Gastroesophageal sphincter (tissue), 3 donors: ENCODE measurements around the gene TPST2.

Source experiments
- CTCF ChIP-seq, 4 experiments: fragments of 200-600 bp in 2 of 4; fragments of 450-650 bp in 2 of 4; sonication (generic) in 1 of 4; IDR thresholded peaks; one replicate each; pipeline ENCODE4 v1.5.1; 2017 to 2019; ENCODE audit warnings: antibody characterized with exemption in 4 of 4, mild to moderate bottlenecking in 2 of 4, moderate library complexity in 2 of 4
- POLR2AphosphoS5 ChIP-seq: sonication (generic); formaldehyde crosslinking; IDR thresholded peaks from one replicate; pipeline ENCODE4 v1.6.1; 2017; ENCODE audit warnings: antibody characterized with exemption

GRCh38 chr22:26604368-26604767, 14.4 kb upstream of the TPST2 start:
- TF ChIP-seq CTCF (IDR thresholded peaks at IDR 0.05) (no peak), POLR2AphosphoS5 (no peak)
